AG04450 (cell line): ENCODE data around the gene USH1C. TPM values are rescaled to one million over a fixed set of nuclear protein-coding genes. Genes with fewer than 3 reads are reported as not detected.

ENCODE experiments used
- CTCF ChIA-PET: fragments of 300-600, 350-600 bp; formaldehyde crosslinking; extraction: SDS; loops from one replicate; lab custom pipeline; 2022; ENCODE audit warnings: antibody characterized with exemption, inconsistent platforms; lab: Charles Lee
- POLR2A ChIA-PET: fragments of 350-600 bp; formaldehyde crosslinking; extraction: SDS; loops from one replicate; lab custom pipeline; 2021; ENCODE audit warnings: antibody characterized with exemption, inconsistent platforms; lab: Yijun Ruan, JAX
- DNase-seq: peaks from one replicate; pipeline ENCODE4 v3.0.0-alpha.2; 2011; ENCODE audit warnings: low read depth, low spot score
- H3K27ac ChIP-seq: one replicate; pipeline ENCODE4 v1.5.1; 2012; ENCODE audit warnings: low read depth, low read length, control low read depth
- H3K27me3 ChIP-seq: one replicate; pipeline ENCODE4 v1.6.0; 2012; ENCODE audit warnings: low read length; ENCODE audit not compliant: control insufficient read depth, insufficient read depth
- H3K4me3 ChIP-seq: 2 replicates; pipeline ENCODE4 v1.5.1; 2011; ENCODE audit warnings: mild to moderate bottlenecking, low read depth, low read length, control low read depth
- H3K9me3 ChIP-seq: 2 replicates; pipeline ENCODE4 v1.5.1; 2012; ENCODE audit warnings: low read length; ENCODE audit not compliant: control insufficient read depth, insufficient read depth
- CTCF ChIP-seq: IDR thresholded peaks from 2 replicates; pipeline ENCODE4 v1.5.1; 2011; ENCODE audit warnings: low read depth, low read length, control low read depth, inconsistent platforms
- polyA plus RNA-seq: library from polyadenylated mRNA; depleted of rRNA; stranded (reverse); fragments of >200 nt; gene quantifications from 2 replicates; pipeline ENCODE4 v1.2.3, GENCODE V29; 2011

The USH1C gene
- polyA plus RNA-seq, 1 experiment = not detected

GRCh38 chr11:17477084-17477333 is 67.2 kb downstream of the USH1C start:
- DNase-seq = no peak
- Histone ChIP-seq H3K4me3 (no peak overlapping the region), H3K27ac (no peak overlapping the region), H3K27me3 (peaks cover 34% of the 10 kb centered on the region), H3K9me3 (no peaks in the 10 kb centered on the region)
- CTCF ChIA-PET = no interaction called here
- no peak for TF ChIP-seq CTCF
- POLR2A ChIA-PET = no interaction called here

- H3K27me3 ChIP-seq = peaks cover 34% of the 10 kb centered on the region
- H3K4me3 ChIP-seq = no peak within 1 kb of the TSS
- no peak for DNase-seq
- CTCF ChIA-PET = no interaction called here
- no peaks in the 10 kb centered on the region for H3K9me3 ChIP-seq
- H3K27ac ChIP-seq = no peak within 1 kb of the TSS
- POLR2A ChIA-PET = no interaction called here
- no peak for TF ChIP-seq CTCF
Measured at GRCh38 chr11:17476317-17477083, 67.7 kb downstream of the USH1C start, which contains the start of gene ABCC8. Gene ABCC8, minus strand, starts transcription at chr11:17476845. Its CDS starts 69 bp downstream, at chr11:17476776.

GRCh38 chr11:17475666-17476316 is 68.4 kb downstream of the USH1C start:
- CTCF ChIA-PET = no interaction called here
- peaks cover 34% of the 10 kb centered on the region for H3K27me3 ChIP-seq
- no peak overlapping the region for H3K4me3 ChIP-seq
- no peaks in the 10 kb centered on the region for H3K9me3 ChIP-seq
- no peak overlapping the region for H3K27ac ChIP-seq
- POLR2A ChIA-PET = no interaction called here
- no peak for DNase-seq
- TF ChIP-seq CTCF = no peak

- Histone ChIP-seq H3K27ac (no peak overlapping the region), H3K27me3 (peaks cover 29% of the 10 kb centered on the region), H3K9me3 (no peaks in the 10 kb centered on the region), H3K4me3 (no peak overlapping the region)
- peak; percentile 30 for TF ChIP-seq CTCF
- DNase-seq = no peak
- ChIA-PET POLR2A (no interaction called here), CTCF (no interaction called here)
Measured at GRCh38 chr11:17473071-17473744, 71.0 kb downstream of the USH1C start.

- POLR2A ChIA-PET = no interaction called here
- no peaks in the 10 kb centered on the region for H3K9me3 ChIP-seq
- CTCF ChIA-PET = interaction anchor here (1.2 kb wide), 1 partner anchor 243 kb away, joined by 4 read pairs; no protein-coding TSS in a partner anchor
Measured at GRCh38 chr11:17472467-17472866, 71.7 kb downstream of the USH1C start.

More at GRCh38 chr11:17472467-17472866, 71.7 kb downstream of the USH1C start:
- no peak for TF ChIP-seq CTCF
- DNase-seq = no peak
- no peak overlapping the region for H3K27ac ChIP-seq
- peaks cover 23% of the 10 kb centered on the region for H3K27me3 ChIP-seq
- no peak overlapping the region for H3K4me3 ChIP-seq
